ENCODE results near the gene TTC3. TPM values are rescaled to one million over a fixed set of nuclear protein-coding genes. Genes with fewer than 3 reads are reported as not detected.

The TTC3 gene
- total and polyA plus RNA-seq, 10 of the 15 experiments (the other 5 are each of a cell fraction or from before 2014, with no cell fraction given) = 23.1 to 94.9 (median 72.7) TPM

DNA sequence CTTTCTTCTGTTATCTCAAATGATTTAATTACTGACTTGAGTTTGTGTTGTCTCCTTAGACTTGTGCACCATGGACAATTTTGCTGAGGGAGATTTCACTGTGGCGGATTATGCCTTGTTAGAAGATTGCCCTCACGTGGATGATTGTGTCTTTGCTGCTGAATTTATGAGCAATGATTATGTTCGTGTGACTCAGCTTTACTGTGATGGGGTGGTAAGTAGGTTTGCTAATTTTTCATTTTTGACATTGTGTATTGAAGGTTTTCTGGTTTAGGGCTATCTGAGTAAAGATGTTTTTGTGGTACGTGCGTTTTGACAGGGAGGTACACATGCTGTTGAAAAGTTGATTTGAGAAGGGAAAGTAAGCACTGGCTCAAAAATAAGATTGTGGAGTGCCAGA lies 14.1 kb downstream of the TTC3 start (continued):
- no peak for TF ChIP-seq REST (IDR thresholded peaks at IDR 0.05; ENCODE audit: low read depth, low read length)
- peak; percentile 39 for TF ChIP-seq RAD21 (IDR thresholded peaks at IDR 0.05; ENCODE audit: insufficient read depth, low read depth, low read length)
- no peak for TF ChIP-seq YY1 (IDR thresholded peaks at IDR 0.05; ENCODE audit: low read depth, low read length)
- TF ChIP-seq, protein P1, sequence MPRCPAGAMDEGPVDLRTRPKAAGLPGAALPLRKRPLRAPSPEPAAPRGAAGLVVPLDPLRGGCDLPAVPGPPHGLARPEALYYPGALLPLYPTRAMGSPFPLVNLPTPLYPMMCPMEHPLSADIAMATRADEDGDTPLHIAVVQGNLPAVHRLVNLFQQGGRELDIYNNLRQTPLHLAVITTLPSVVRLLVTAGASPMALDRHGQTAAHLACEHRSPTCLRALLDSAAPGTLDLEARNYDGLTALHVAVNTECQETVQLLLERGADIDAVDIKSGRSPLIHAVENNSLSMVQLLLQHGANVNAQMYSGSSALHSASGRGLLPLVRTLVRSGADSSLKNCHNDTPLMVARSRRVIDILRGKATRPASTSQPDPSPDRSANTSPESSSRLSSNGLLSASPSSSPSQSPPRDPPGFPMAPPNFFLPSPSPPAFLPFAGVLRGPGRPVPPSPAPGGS (IDR thresholded peaks at IDR 0.05; ENCODE audit: borderline replicate concordance, insufficient read depth, low read depth, low read length, poor library complexity, severe bottlenecking) = peak; percentile 35
- no peak for TF ChIP-seq POLR2AphosphoS5 (IDR thresholded peaks at IDR 0.05; ENCODE audit: low read length)

- Histone ChIP-seq H3K36me3 (ENCODE audit: control insufficient read depth in 2 of 2, insufficient read depth in 2 of 2, low read length in 1 of 2) (no peaks in the 10 kb centered on the region; a peak in 2 of 4 replicates), H2AFZ (ENCODE audit: control insufficient read depth, low read depth, low read length) (no peak overlapping the region), H3K79me2 (ENCODE audit: control insufficient read depth, insufficient read depth, low read length) (peaks cover 9% of the 10 kb centered on the region), H3K9ac (ENCODE audit: control insufficient read depth, insufficient read depth, low read length) (no peak overlapping the region), H4K20me1 (ENCODE audit: control insufficient read depth, insufficient read depth) (peaks cover 2% of the 10 kb centered on the region; the same call in 1 of the 2 replicates), H3K4me3 (no peak overlapping the region), H3K27ac (ENCODE audit: control insufficient read depth, insufficient read depth) (no peak overlapping the region), H3K4me1 (ENCODE audit: control insufficient read depth, insufficient read depth, low read length) (no peaks in the 10 kb centered on the region), H3K4me2 (ENCODE audit: control insufficient read depth, insufficient read depth) (no peak overlapping the region), H3K9me3 (replicated peaks; ENCODE audit: control insufficient read depth, insufficient read depth, low read length) (no peaks in the 10 kb centered on the region), H3K27me3 (replicated peaks in 1 of 2; ENCODE audit: control insufficient read depth in 2 of 2, insufficient read depth in 2 of 2, low read length in 1 of 2) (no peaks in the 10 kb centered on the region)
- ATAC-seq (no peak), DNase-seq (ENCODE audit: low read depth, low spot score) (no peak), FAIRE-seq (no peak)
- TF ChIP-seq EP300 (IDR thresholded peaks at IDR 0.05; ENCODE audit: borderline replicate concordance in 1 of 2, control insufficient read depth in 1 of 2, low read depth in 2 of 2, low read length in 2 of 2) (no peak), SPI1 (IDR thresholded peaks at IDR 0.05; ENCODE audit: borderline replicate concordance, insufficient read depth, low read depth, low read length) (no peak), SMAD1 (IDR thresholded peaks at IDR 0.05; ENCODE audit: low read depth, partially characterized antibody) (no peak), PAX8 (IDR thresholded peaks at IDR 0.05) (no peak)
- ChIA-PET CTCF (no interaction called here), SMC1A (ENCODE audit: uncharacterized antibody, unreplicated experiment) (no interaction called here), POLR2A (no interaction called here), RAD21 (ENCODE audit: unreplicated experiment) (no interaction called here)
- intact Hi-C loops (cut with micrococcal nuclease; ENCODE audit: unreplicated experiment) (no loop called here), in situ Hi-C loops (cut with MboI) (no loop called here)
- BruUV-seq (replicated peaks) = no TSS peak
- 82% methylated on average over 5 of the region's 5 CpGs for WGBS (ENCODE audit: insufficient coverage, insufficient replicate concordance, low lambda C conversion rate, missing lambda C conversion rate)
Measured at GRCh38 chr21:37088186-37088735, 15.2 kb downstream of the TTC3 start.

Measured in GM12878 (cell line).